ENCODE measurements around the gene NOTCH1.

The NOTCH1 gene

DNA sequence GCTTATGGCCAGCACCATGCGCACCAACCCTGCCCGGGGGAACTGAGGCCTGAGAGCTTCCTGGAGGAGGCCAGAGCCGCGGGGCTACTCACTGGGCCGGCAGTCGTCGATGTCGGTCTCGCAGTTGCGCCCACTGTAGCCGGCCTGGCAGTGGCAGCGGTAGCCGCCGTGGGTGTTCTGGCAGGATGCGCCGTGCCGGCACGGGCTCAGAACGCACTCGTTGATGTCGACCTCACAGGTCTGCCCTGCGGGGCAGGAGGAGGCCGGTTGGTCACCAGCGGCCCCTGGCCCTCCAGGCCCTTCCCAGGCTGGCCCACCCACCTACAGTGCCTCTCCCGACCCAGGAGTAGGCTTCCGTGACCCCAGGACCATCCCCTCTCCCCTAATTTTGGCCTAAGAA lies 35.3 kb downstream of the NOTCH1 start:
- Histone ChIP-seq H3K36me3 (ENCODE audit: control insufficient read depth, insufficient read depth, low read length) (no peaks in the 10 kb centered on the region), H3K9ac (ENCODE audit: low read length) (no peak overlapping the region), H3K4me1 (ENCODE audit: control insufficient read depth, insufficient read depth, low read length) (no peaks in the 10 kb centered on the region), H3K4me3 (ENCODE audit: low read length) (no peak overlapping the region), H3K9me3 (ENCODE audit: control insufficient read depth, low read length) (no peaks in the 10 kb centered on the region), H3K27me3 (ENCODE audit: control insufficient read depth, insufficient read depth, low read length) (no peaks in the 10 kb centered on the region)

DNA sequence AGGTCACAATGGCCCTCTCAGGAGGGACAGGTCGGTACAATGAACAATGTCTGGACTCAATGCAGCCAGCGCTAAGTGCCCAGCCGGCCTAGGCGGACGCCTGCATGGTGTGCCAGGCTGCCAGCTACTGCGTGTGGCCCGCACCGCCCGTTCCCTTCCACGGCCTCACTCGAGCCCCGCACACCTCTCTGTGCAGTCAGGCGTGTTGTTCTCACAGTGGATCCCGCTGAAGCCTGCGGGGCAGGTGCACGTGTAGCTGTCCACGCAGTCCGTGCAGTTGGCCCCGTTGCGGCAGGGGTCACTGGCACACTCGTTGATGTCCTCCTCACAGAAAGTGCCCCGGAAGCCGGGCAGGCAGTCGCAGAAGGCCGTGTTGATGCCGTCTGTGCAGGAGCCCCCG lies 36.3 kb downstream of the NOTCH1 start:
- Histone ChIP-seq H3K4me3 (ENCODE audit: low read length) (no peak overlapping the region), H3K27me3 (ENCODE audit: control insufficient read depth, insufficient read depth, low read length) (no peaks in the 10 kb centered on the region), H3K36me3 (ENCODE audit: control insufficient read depth, insufficient read depth, low read length) (no peaks in the 10 kb centered on the region), H3K9me3 (ENCODE audit: control insufficient read depth, low read length) (no peaks in the 10 kb centered on the region), H3K4me1 (ENCODE audit: control insufficient read depth, insufficient read depth, low read length) (no peaks in the 10 kb centered on the region), H3K9ac (ENCODE audit: low read length) (no peak overlapping the region)

DNA sequence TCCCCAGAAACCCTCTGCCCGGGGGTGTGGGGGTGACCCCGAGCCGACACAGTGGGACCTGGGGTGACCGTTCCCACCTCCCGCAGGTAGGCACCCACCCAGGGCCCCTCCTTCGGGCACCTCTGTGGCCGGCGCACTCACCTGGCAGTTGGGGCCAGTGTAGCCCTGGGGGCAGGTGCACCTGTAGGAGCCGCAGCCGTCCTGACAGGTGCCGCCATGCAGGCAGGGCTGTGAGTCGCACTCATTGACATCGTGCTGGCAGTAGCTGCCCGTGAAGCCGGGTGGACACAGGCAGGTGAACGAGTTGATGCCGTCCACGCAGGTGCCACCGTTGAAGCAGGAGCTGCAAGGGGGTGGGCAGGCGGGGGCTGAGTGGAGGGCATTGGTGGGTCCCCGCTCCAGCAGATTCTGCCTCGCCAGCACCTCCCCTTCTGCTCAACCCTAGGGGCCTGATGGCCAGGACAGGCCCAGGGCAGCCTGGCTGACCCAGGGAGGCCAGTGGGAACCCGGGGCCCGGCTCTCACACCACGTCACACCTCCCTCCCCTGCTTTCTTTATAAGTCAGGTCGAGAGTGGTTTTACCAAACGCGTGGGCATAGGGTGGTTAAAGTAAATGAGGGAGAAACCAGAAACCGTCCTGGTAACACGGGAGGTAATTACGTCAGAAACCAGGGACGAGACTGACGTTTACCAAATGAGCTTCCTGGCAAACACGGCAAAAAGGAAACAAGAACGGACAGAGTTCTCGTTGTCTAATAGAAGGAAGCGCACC lies 36.9 kb downstream of the NOTCH1 start:
- Histone ChIP-seq H3K4me3 (ENCODE audit: low read length) (no peak overlapping the region), H3K4me1 (ENCODE audit: control insufficient read depth, insufficient read depth, low read length) (no peaks in the 10 kb centered on the region)

GRCh38 chr9:136507992-136508375 lies 37.9 kb downstream of the NOTCH1 start:
- H3K4me3 ChIP-seq (ENCODE audit: low read length) = no peak overlapping the region
- H3K36me3 ChIP-seq (ENCODE audit: control insufficient read depth, insufficient read depth, low read length) = no peaks in the 10 kb centered on the region
- H3K27me3 ChIP-seq (ENCODE audit: control insufficient read depth, insufficient read depth, low read length) = no peaks in the 10 kb centered on the region
- H3K4me1 ChIP-seq (ENCODE audit: control insufficient read depth, insufficient read depth, low read length) = no peaks in the 10 kb centered on the region
- H3K9ac ChIP-seq (ENCODE audit: low read length) = no peak overlapping the region
- no peaks in the 10 kb centered on the region for H3K9me3 ChIP-seq (ENCODE audit: control insufficient read depth, low read length)

More for the DNA sequence above, 36.9 kb downstream of the NOTCH1 start:
- H3K27me3 ChIP-seq (ENCODE audit: control insufficient read depth, insufficient read depth, low read length) = no peaks in the 10 kb centered on the region
- no peaks in the 10 kb centered on the region for H3K9me3 ChIP-seq (ENCODE audit: control insufficient read depth, low read length)
- no peaks in the 10 kb centered on the region for H3K36me3 ChIP-seq (ENCODE audit: control insufficient read depth, insufficient read depth, low read length)
- H3K9ac ChIP-seq (ENCODE audit: low read length) = no peak overlapping the region

GRCh38 chr9:136507221-136507991 lies 38.4 kb downstream of the NOTCH1 start:
- Histone ChIP-seq H3K9ac (ENCODE audit: low read length) (no peak overlapping the region), H3K36me3 (ENCODE audit: control insufficient read depth, insufficient read depth, low read length) (no peaks in the 10 kb centered on the region), H3K4me3 (ENCODE audit: low read length) (no peak overlapping the region), H3K4me1 (ENCODE audit: control insufficient read depth, insufficient read depth, low read length) (no peaks in the 10 kb centered on the region), H3K27me3 (ENCODE audit: control insufficient read depth, insufficient read depth, low read length) (no peaks in the 10 kb centered on the region), H3K9me3 (ENCODE audit: control insufficient read depth, low read length) (no peaks in the 10 kb centered on the region)

DNA sequence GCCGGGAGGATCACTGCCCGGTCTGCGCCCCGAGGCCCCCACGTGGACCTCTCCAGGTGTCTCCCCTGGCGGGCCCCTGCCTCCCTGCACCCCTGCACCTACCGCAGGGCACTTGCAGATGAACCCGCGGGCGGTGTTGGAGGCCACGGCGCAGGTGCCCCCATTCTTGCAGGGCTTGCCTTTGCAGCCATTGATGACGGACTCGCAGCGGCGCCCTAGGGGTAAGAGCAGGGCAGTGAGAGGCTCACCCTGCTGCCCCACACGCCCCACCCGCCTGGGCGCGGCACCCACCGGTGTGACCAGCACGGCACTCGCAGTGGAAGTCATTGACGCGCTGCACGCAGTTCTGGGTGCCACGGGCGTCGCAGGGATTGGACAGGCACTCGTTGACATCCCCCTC lies 39.4 kb downstream of the NOTCH1 start:
- Histone ChIP-seq H3K4me3 (ENCODE audit: low read length) (no peak overlapping the region), H3K4me1 (ENCODE audit: control insufficient read depth, insufficient read depth, low read length) (no peaks in the 10 kb centered on the region), H3K9ac (ENCODE audit: low read length) (no peak overlapping the region), H3K9me3 (ENCODE audit: control insufficient read depth, low read length) (no peaks in the 10 kb centered on the region), H3K36me3 (ENCODE audit: control insufficient read depth, insufficient read depth, low read length) (no peaks in the 10 kb centered on the region), H3K27me3 (ENCODE audit: control insufficient read depth, insufficient read depth, low read length) (no peaks in the 10 kb centered on the region)

- Histone ChIP-seq H3K36me3 (ENCODE audit: control insufficient read depth, insufficient read depth, low read length) (no peaks in the 10 kb centered on the region), H3K4me3 (ENCODE audit: low read length) (no peak overlapping the region), H3K9ac (ENCODE audit: low read length) (no peak overlapping the region), H3K4me1 (ENCODE audit: control insufficient read depth, insufficient read depth, low read length) (no peaks in the 10 kb centered on the region), H3K9me3 (ENCODE audit: control insufficient read depth, low read length) (no peaks in the 10 kb centered on the region), H3K27me3 (ENCODE audit: control insufficient read depth, insufficient read depth, low read length) (no peaks in the 10 kb centered on the region)
These were observed 40.1 kb downstream of the NOTCH1 start for GRCh38 chr9:136505406-136506403.

GRCh38 chr9:136504512-136505348 lies 41.1 kb downstream of the NOTCH1 start:
- no peaks in the 10 kb centered on the region for H3K4me1 ChIP-seq (ENCODE audit: control insufficient read depth, insufficient read depth, low read length)
- no peaks in the 10 kb centered on the region for H3K36me3 ChIP-seq (ENCODE audit: control insufficient read depth, insufficient read depth, low read length)
- no peaks in the 10 kb centered on the region for H3K9me3 ChIP-seq (ENCODE audit: control insufficient read depth, low read length)

DNA sequence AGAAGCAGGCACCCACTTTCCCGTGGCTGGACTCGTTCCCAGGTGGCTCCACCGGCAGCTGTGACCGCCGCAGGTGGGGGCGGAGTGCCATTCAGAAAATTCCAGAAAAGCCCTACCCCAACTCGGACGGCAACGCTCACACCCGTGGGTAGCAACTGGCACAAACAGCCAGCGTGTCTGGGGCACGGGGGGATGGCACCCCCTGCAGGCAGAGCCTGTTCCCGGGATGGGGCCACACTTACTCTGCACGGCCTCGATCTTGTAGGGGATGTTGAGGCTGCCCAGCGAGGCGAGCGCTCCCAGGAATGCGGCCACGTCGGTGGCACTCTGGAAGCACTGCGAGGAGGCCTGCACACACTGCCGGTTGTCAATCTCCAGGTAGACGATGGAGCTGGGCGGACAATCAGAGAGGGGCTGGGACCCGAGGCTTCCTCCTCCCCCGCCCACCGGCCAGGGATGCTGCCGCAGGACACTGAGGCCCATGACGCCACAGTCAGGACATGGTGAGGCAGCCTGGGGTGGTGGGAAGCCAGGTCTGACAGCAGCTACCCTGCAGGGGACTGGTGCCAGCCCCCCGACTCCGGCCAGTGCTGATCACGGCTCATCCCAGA lies 42.8 kb downstream of the NOTCH1 start:
- no peak overlapping the region for H3K4me3 ChIP-seq (ENCODE audit: low read length)
- H3K4me1 ChIP-seq (ENCODE audit: control insufficient read depth, insufficient read depth, low read length) = no peaks in the 10 kb centered on the region
- H3K27me3 ChIP-seq (ENCODE audit: control insufficient read depth, insufficient read depth, low read length) = no peaks in the 10 kb centered on the region
- no peaks in the 10 kb centered on the region for H3K36me3 ChIP-seq (ENCODE audit: control insufficient read depth, insufficient read depth, low read length)
- H3K9ac ChIP-seq (ENCODE audit: low read length) = no peak overlapping the region
- no peaks in the 10 kb centered on the region for H3K9me3 ChIP-seq (ENCODE audit: control insufficient read depth, low read length)

More at GRCh38 chr9:136504512-136505348, 41.1 kb downstream of the NOTCH1 start:
- no peaks in the 10 kb centered on the region for H3K27me3 ChIP-seq (ENCODE audit: control insufficient read depth, insufficient read depth, low read length)
- H3K9ac ChIP-seq (ENCODE audit: low read length) = no peak overlapping the region
- no peak overlapping the region for H3K4me3 ChIP-seq (ENCODE audit: low read length)

DNA sequence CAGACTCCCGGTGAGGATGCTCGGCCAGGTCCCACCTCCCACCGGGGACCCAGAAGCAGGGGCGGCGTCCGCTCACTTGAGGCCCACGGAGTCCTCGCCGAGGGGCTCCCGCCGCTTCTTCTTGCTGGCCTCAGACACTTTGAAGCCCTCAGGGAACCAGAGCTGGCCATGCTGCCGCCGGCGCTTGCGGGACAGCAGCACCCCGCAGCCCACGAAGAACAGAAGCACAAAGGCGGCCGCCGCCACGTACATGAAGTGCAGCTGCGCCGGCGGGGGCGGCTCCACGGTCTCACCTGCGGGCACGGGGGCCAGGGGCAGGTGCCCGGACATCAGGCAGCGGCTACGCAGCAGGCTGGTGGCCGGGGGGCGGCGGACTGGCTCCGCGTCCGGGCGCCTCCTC lies 43.7 kb downstream of the NOTCH1 start:
- no peaks in the 10 kb centered on the region for H3K36me3 ChIP-seq (ENCODE audit: control insufficient read depth, insufficient read depth, low read length)
- no peaks in the 10 kb centered on the region for H3K4me1 ChIP-seq (ENCODE audit: control insufficient read depth, insufficient read depth, low read length)
- no peaks in the 10 kb centered on the region for H3K27me3 ChIP-seq (ENCODE audit: control insufficient read depth, insufficient read depth, low read length)
- no peak overlapping the region for H3K4me3 ChIP-seq (ENCODE audit: low read length)
- no peak overlapping the region for H3K9ac ChIP-seq (ENCODE audit: low read length)
- no peaks in the 10 kb centered on the region for H3K9me3 ChIP-seq (ENCODE audit: control insufficient read depth, low read length)

DNA sequence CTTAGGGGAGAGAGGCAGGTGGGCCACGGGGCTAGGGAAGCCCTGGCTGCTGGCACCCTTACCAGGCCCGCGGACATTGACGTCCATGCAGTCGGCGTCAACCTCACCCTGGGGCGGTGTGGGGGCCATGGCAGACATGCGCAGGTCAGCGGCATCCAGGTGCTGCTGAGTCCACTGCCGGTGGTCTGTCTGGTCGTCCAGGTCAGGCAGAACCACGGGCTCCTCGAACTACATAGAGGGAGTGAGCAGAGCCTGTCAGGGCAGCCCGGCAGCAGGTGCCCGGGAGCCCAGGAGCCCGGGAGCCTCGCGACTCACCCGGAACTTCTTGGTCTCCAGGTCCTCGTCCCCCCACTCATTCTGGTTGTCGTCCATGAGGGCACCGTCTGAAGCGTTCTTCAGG lies 44.2 kb downstream of the NOTCH1 start:
- Histone ChIP-seq H3K4me3 (ENCODE audit: low read length) (no peak overlapping the region), H3K9me3 (ENCODE audit: control insufficient read depth, low read length) (no peaks in the 10 kb centered on the region), H3K27me3 (ENCODE audit: control insufficient read depth, insufficient read depth, low read length) (no peaks in the 10 kb centered on the region), H3K4me1 (ENCODE audit: control insufficient read depth, insufficient read depth, low read length) (no peaks in the 10 kb centered on the region), H3K9ac (ENCODE audit: low read length) (no peak overlapping the region), H3K36me3 (ENCODE audit: control insufficient read depth, insufficient read depth, low read length) (no peaks in the 10 kb centered on the region)
